Measurements from ENCODE around the gene SCYGR3.

Gene SCYGR3, protein sequence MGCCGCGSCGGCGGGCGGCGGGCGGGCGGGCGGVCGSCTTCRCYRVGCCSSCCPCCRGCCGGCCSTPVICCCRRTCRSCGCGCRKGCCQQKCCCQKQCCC

DNA sequence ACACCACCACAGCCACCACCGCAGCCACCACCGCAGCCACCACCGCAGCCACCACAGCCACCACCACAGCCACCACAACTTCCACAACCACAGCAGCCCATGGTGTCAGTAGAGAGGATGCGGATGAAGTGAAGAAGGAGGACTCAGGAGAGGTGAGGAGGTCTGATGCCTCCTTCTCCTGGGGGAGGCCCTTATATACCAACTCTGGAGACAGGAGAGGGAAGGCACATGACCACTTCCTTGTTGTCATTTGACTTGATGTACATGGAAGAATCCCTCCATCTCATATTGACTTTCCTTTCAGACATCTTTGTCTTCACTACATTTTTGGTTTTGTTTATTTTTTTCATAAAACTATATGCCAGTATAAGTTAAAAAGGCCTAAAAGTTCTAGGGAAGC lies at the start of gene SCYGR3:
Gene SCYGR3, minus strand, starts transcription at position 101 of the 400 bp plus-strand sequence. Its CDS starts 0 bp downstream, at position 101.
- no peak for DNase-seq

DNA sequence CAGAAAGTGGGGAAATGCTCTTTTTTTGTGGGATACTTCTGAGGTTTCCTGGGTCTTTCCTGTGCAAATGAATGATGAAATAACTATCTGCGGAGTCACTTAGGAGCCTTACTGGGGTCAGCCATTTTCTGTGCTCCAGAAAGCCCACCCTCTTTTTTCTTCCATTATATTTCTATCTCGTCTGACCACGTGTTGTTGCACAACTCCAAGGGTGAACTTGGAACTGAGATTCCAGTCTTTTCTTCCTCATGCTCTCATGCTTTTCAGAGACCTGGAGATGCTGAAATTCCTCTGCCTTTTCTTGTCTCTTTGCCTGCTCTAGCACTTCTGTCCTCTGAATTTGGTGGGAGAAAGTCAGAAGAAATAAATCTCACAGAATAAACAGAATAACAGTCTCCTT lies 47.2 kb upstream of the SCYGR3 start:
- no peak for DNase-seq

GRCh38 chr2:227661025-227661649 lies 46.5 kb upstream of the SCYGR3 start:
- DNase-seq, result no peak

DNA sequence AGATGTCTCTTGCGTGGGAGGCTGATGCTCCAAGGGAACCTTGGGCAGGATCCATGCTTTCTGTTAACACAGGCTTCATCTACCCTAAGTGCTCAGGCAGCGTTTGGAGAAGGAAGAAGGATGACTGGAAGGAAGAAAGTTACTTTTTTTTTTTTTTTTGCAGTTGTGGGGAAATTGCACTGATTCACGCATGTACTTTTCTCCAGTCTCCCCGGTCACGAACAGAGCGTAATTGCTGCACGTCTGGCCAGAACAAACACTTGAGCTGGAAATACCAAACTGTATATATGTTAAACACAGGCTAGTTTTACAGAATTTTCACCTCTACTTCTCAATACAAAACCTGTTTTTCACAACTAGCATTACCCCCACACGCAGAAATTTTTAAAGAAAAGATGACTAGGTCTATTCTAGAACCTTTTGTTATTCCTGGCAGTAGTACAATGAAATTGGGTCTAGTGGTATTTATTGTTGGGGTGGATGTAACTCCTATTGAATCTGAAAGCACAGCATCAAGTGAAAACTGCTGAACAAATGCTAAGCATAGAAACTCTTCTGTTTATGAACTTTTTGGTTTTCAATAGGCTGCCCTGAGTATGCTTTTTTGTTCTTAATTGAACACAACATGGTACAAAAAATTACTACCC lies 42.7 kb upstream of the SCYGR3 start:
- no peak for DNase-seq

- no peak for DNase-seq
These were observed 40.8 kb upstream of the SCYGR3 start for GRCh38 chr2:227655454-227655853.

- no peak for DNase-seq
These were observed 39.8 kb upstream of the SCYGR3 start for GRCh38 chr2:227654426-227654825.

DNA sequence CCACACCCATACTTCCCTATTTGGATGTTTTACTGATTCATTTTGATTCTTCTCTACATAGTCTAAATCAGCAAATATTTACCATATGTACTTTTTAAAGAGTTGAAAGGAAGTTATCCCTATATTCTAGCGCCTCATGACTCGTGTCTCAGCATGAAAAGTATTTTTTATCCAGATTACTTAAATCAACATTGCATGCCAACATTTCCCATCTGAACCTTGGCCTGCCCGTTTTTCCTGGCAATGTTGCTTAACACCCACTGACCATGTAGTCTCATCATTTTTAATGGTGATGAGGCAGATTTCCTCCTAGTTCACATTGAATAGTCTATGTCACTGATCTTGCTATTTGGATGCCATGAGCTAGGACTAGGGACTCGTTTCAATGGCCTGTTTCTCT lies 38.8 kb upstream of the SCYGR3 start:
- DNase-seq, result no peak

GRCh38 chr2:227643990-227644551 lies 29.4 kb upstream of the SCYGR3 start:
- no peak for DNase-seq

DNA sequence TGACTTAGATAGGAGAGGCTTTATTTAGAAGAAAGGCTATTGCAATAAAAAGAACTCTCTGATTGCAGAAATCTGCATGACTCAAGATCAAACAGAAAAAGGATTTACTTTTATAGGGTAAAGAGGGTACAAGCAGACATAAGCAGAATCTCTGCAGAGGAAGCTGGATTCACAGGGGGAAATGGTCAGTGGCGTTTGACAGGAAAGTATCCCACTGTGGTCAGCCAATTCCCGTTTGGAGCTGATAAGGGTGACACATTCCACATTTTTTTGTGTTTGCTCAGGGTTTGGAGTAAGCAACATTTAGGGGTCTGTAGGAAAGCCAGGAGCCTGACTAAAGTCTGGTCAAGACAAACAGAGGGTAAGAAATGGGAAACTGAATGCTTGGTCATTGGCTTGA lies 28.0 kb upstream of the SCYGR3 start:
- DNase-seq, result no peak

GRCh38 chr2:227634201-227634600 lies 19.6 kb upstream of the SCYGR3 start:
- no peak for DNase-seq

- no peak for DNase-seq
These were observed 18.2 kb upstream of the SCYGR3 start for GRCh38 chr2:227632827-227633226.

GRCh38 chr2:227630322-227630721 lies 15.7 kb upstream of the SCYGR3 start:
- no peak for DNase-seq

DNA sequence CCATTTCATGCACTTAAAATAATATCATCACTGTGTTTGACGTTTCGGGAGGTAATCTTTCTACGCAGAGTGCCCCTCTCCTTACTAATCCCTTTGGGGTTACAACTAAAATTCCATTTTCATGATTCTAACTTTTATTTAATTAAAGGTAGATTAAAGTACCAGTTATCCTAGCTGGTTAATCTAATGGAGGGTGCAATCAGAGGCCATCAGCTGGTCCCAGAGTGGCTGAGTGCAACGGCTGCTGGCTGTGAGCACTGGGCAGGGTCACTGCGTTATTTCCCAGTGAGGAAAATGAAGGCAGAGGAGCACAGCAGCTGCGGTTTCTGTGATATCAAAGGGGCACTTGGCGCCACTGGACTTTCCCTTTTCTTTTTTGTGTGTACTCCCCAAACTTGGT lies 14.8 kb upstream of the SCYGR3 start:
- DNase-seq, result no peak

DNA sequence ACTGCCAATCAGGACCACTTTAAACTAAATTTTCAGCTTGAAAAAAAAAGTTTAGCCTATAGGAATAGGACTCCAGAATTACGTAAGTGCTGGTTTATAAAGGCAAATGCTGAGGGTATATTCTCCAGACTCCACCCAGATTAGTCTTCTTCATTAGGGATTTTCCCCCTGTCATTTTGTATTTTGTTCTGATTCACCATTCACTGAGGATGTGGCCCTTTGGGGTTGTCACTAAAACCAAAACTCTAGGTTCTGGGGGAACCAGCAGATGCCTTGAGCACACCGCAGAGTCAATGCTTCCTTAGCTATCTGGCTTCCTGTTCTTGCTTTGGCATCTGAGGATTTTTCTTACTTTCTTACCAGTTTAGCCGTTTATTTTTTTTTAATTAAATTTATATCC lies 13.1 kb upstream of the SCYGR3 start:
- DNase-seq, result no peak

DNA sequence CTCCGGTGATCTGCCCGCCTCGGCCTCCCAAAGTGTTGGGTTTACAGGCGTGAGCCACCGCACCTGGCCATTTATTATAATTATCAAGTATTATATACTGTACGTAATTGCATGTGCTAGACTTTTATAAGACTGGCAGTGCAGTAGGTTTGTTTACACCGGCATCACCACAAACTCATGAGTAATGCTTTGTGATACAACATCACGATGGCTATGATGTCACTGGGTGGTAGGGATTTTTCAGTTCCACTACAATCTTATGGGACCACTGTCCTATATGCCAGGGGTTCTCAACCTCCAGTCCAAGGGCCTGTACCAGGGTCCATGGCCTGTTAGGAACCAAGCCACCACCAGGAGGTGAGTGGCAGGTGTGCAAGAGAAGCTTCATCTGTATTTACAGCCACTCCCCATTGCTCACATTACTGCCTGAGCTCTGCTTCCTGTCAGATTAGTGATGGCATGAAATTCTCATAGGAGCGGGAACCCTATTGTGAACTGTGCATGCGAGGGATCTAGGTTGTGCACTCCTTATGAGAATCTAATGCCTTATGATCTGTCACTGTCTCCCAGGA lies 12.0 kb upstream of the SCYGR3 start:
- DNase-seq, result no peak

GRCh38 chr2:227625420-227625819 lies 10.8 kb upstream of the SCYGR3 start:
- no peak for DNase-seq

GRCh38 chr2:227623226-227623625 lies 8.6 kb upstream of the SCYGR3 start:
- no peak for DNase-seq

GRCh38 chr2:227617316-227618230 lies 2.9 kb upstream of the SCYGR3 start, which contains the start of gene SCYGR4:
Gene SCYGR4, plus strand, starts transcription at chr2:227617498. Its CDS starts 0 bp downstream, at chr2:227617498.
- no peak for DNase-seq

DNA sequence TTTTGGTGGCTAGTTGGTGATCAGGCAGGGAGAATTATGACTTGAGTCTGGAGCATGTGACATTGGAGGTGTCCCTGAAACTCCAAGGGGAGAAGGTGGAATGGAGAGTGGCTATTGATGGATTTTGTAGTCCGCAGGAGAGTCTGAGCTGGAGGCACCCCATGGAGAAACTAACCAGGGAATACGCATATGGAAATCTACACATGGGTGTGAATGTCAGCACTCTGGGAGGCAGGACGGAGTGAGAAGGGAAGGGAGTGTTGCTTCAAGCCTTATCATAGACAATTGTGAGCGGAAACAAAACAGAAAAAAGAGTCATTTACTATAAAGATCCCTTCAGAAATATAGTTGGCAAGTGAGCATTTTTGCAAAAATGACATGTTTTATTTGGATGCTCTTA lies 2.0 kb upstream of the SCYGR3 start:
- no peak for DNase-seq

DNA sequence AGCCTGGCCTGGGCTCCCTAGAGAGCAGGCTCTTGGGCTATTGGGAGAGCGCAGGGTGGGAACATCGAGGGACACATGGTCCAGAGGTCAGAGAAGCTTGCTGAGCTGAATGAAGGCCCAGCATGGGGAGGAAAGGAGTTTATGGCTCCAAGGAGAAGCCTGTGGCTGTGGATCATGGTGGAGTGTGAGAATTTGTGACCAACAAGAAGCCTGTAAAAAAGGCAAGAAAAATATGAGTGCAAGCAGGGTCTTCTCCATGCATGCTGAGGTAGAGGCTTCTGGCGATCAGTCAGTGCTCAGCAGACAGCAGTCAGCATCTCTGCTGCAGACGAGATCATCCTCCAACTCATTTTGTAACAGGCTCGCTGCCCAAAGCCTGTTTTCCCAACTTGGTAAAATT lies 1.3 kb upstream of the SCYGR3 start:
- no peak for DNase-seq

- no peak for DNase-seq
These were observed 541 bp upstream of the SCYGR3 start for GRCh38 chr2:227615181-227615580.

- DNase-seq, result peak; percentile 41
These were observed 394 bp downstream of the SCYGR3 start for GRCh38 chr2:227614246-227614645.

- no peak for DNase-seq
These were observed 1.4 kb downstream of the SCYGR3 start for GRCh38 chr2:227613272-227613660.
